ENCODE measurements around the gene MPP1.
"Not testable (repeated sequence)": the region's sequence is repeated elsewhere in the genome, so short reads cannot be mapped to it uniquely, and the experiment has no call there.

MPP1 gene

GRCh38 chrX:154804957-154805695 lies at the start of gene MPP1:
MPP1 (minus strand) TSS chrX:154805485; CDS start chrX:154805373, 112 bp downstream.
- peak; percentile 24 to 51 for DNase-seq

- DNase-seq: no peak
These were observed 45.8 kb upstream of the MPP1 start for GRCh38 chrX:154850957-154851611.

- DNase-seq: peak; percentile 31 to 59
These were observed 35.6 kb upstream of the MPP1 start for GRCh38 chrX:154840856-154841255.

DNA sequence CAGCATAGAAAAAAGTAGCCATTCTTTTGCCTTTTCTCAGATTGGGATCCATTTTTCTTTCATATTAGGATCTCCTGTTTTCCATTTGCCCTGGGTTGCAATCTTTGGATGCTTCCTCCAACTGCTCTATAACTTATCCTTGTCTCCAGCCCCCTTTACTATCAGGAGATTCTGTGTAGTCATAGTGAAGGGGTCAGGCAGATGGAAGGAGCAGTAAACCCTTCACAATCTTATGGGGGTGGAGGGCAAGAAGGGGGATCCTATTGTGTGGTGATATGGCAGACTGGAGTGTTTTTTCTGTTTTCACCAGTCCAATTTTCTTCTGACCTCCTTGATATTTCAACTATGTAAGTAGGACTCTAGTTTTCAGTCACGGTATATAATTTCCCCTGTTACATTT lies 30.9 kb upstream of the MPP1 start:
- DNase-seq: no peak

DNA sequence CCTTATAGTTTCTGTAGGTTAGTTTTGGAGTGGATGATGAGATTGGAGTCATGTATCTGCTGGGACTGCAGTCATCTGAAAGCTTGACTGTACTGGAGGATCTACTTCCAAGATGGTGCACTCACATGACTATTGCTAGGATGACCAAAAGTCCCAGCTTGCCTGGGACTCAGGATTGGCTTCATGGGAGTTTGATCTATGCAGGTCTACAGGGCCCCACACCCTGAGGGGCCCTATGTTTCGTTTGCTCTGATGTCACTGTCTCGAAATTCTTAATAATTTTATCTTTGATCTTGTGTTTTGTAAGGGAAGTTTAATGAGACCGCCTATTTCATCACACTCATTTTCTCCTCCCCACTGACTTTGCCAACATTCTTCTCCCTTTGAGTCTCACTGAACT lies 29.3 kb upstream of the MPP1 start, which contains the start of gene SMIM9:
SMIM9 (minus strand) TSS at position 101 of the 400 bp plus-strand sequence. CDS start 3,806 bp downstream, outside the sequence.
- DNase-seq: no peak

GRCh38 chrX:154833746-154834274 lies 28.5 kb upstream of the MPP1 start:
- no peak for DNase-seq

DNA sequence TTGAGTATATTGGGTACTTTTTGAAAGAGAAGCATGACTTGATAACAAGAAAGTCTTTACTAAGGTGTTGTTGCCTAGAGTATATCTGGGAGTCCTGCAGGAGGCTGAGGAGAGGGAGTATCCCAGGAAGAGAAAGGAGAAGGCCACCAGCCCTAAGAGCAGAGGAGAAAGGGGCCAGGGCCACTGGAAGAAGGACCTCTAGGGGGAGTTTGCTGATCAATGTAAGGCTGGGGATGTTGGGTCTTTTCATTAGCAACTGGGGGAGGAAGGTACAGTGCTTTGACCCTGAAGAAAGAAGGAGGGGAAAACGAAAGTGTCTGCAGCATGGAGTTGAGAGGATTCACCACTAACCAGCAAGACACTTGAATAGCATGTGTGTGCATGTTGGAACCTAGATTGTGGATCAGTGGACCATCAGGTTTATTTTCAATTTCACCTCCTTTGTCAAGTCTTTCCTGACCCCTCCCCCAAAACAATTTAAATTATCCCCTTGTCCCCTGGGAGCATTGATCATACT lies 24.7 kb upstream of the MPP1 start:
- no peak for DNase-seq

DNA sequence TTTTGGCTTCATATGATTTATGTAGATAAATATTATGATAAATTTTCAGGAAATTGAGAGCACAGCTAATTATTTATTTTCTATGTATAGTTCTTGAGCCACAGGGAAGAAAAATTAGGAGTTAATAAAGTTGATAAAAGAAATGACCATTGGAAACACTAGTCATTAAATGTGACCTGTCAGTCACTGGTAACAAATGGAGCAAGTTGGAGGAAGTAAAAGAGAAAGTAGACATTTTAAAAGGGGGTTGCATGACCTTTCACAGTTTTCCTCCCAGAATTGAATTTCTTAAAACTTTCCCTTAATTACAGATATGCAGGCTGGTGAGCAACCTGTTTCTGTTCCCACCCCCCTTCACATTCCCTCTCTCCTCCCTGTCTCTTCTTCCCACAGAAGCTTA lies 23.8 kb upstream of the MPP1 start:
- DNase-seq: no peak

GRCh38 chrX:154828016-154828408 lies 22.7 kb upstream of the MPP1 start:
- DNase-seq: no peak

DNA sequence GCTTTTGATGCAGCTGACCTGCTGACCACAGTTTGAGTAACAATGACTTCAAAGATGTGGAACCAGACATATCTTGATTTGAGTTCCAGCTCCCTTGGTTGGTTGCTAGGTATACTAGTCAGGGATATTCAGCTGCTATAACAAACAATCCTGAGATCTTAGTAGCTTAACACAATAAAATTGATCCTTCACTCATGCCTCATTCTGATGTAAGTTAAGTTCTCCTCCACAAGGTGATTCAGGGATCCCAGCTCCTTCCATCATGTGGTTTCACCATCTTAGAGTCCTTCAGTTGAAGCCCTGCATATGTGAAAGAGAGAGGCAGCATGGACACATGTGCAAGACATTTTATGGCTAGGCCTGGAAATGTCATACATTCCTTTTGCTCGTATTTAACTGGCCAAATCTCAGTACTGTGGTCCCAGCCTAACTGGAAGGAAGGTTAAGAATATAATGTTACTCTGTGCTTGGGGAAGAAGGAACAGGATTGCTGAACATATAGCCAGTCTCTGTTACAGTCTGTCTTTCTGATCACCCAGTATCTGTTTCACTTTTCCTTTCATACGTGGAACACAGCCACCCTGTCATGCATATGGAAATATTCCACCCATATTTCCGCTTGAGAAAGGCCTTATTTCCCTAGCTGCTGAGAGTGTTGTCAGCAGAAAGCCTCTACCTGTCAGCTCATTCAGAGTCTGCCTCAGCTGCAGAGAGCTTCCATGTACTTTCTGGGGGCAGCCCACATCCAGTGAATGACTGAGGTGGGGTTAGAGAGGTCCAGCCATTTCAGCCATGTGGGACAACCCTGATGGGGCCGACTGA lies 22.1 kb upstream of the MPP1 start:
- no peak for DNase-seq

- DNase-seq: not testable (repeated sequence)
These were observed 20.3 kb upstream of the MPP1 start for GRCh38 chrX:154825586-154825985.

DNA sequence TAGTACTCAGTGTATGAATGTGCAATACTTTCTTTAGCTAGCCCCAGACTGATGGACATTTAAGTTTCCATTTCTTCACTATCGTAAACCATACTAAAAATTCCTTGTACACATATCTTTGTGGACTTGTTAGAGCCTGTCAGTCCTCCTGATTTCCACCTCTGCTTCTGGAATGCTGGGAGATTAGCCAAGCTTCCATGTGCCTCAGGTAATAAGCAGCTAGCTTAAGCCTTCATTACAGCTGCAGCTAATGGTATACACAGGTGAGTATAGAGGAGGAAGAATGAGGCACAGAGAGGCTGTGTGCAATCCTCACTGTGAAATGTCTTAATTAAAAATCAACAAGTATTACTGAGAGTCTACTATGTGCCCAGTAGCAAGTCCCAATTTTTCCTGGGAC lies 19.4 kb upstream of the MPP1 start:
- DNase-seq: no peak

GRCh38 chrX:154822029-154822428 lies 16.7 kb upstream of the MPP1 start:
- DNase-seq: no peak

GRCh38 chrX:154821523-154821922 lies 16.2 kb upstream of the MPP1 start:
- no peak for DNase-seq

DNA sequence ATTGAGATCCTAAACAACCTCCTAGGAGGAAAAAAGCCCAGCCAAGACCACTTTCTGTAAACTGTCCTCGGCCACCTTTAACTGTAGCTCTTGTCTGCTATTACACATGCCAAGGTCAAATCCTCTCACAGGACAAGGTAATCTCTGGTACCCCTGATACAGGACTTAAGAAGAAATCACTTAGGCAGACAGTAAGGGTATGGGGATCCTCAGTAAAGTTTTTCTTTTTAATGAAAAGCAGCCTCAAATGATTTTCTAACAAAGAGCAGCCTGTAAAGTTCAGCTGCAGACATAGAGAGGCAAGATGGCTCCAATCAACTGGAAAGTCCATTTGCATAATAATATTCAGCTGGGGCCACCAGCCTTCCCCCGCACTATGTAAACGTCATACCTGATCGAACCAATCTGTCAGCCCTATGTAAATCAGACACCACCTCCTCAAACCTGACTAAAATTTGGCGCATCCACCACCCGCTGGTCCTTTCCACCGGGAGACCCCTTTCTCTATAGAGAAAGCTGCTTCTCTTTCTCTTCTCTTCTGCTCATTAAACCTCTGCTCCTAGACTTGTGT lies 14.6 kb upstream of the MPP1 start:
- no peak for DNase-seq

DNA sequence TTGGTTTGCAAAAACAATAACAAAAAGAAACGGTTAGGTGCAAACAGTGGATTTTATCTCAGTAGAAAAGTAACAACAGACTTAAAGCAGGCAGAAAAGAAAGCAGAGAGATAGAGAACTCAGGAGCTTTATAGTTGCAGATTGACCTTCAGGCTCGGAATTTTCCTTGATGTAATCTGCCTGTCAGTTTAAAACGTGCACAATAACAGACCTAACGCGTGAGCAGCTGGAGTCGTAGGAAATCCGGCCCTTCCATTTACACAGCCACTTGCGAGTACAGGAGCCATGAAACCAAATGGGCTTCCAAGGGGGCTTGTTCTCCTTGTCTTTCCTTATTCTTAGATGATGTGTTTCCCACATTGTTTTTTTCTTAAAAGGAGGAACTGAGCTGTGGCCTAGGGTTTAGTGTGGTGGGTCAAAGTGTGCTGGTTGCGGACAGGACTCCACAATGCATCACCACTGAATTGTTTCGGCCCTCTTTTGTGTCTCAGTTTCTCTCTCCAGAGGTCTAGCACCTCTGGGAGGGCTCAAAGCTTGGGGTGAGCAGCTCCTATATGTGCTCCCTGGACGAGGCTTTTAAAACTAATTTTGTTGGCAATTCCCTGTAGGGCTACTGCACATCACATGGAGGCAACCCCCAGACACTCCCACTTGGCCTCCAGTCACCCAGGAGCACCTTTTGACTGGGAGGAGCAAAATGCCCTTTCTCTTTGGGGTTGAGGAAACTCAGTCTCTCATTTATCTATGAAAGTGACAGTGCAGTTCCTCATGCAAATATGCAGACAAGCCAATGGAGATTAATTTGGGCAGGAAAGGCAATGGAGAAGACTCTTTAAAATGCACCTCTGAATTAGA lies 13.9 kb upstream of the MPP1 start:
- DNase-seq: no peak

DNA sequence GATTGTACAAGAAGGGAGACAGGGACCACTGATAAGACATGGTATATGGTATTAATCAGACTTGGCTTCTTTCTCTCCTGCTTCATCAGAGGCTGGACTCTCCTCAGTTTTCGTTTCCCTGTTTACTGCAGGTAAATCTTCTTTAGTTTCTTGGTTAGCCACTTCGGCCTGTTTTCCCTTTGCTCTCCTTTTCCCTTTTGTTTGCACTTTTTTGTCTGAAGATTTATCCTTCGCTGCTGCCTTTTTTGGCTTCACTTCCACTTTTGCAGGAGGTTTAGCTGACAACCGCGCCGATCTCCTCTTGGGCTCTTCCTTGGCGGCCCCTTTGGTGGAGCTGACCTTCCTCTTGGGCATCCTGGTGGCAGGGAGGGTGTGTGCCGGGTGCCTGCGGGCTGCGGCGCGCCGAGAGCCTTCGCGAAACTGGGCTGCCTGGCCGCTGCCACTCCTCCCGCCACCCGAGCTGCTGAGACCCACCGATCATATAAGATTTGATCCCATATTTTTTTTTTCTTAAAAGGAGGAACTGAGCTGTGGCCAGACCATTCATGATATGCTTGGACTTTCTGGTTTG lies 11.8 kb upstream of the MPP1 start:
- DNase-seq: not testable (repeated sequence)

DNA sequence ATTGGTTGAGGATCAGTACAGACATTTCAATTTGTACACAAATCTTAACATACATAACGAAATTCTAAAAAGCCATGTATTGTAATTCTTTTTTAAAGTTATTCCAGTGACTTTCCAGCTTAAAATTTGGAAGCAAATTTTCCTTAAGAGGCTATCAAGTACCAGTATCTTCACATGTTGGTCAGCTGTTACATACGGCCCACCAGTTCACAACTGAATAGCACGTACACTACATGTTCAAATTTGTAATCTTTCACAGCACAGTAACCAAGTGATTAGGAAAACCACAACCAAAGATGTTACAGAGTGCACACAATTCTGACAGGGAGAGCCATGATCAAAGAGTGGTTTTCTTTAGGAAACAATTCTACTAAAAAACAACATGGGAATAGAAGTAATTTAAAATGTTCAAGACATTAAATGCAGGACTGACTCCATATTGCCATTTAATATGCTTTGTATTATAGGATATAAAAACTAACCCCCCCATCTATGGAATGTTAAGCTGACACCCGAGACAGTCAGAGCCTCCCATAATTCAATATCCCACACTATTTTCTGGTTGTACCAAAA lies 11.1 kb upstream of the MPP1 start:
- not testable (repeated sequence) for DNase-seq

- DNase-seq: no peak
These were observed 10.1 kb upstream of the MPP1 start for GRCh38 chrX:154815274-154815818.

GRCh38 chrX:154813801-154814200 lies 8.5 kb upstream of the MPP1 start:
- DNase-seq: no peak

All from AML-193 (cell line).